IMR-90 (cell line): ENCODE results near the gene UBXN2A.

Experiments
- BHLHE40 ChIP-seq: fragments of 150-350 bp; IDR thresholded peaks from 2 replicates; pipeline ENCODE4 v1.6.1; 2016; ENCODE audit warnings: mild to moderate bottlenecking, low read depth, low read length
- CEBPB ChIP-seq: IDR thresholded peaks from 2 replicates; pipeline ENCODE4 v1.6.1; 2012; ENCODE audit warnings: low read depth, low read length, improper control_type of control experiment
- CTCF ChIP-seq: conservative IDR thresholded peaks from 2 replicates; pipeline ENCODE4 v1.5.1; 2012; ENCODE audit warnings: mild to moderate bottlenecking, low read depth, low read length, improper control_type of control experiment
- FOS ChIP-seq: fragments of 150-350 bp; IDR thresholded peaks from 2 replicates; pipeline ENCODE4 v1.6.1; 2016; ENCODE audit warnings: low read depth, low read length
- MAFK ChIP-seq: IDR thresholded peaks from 2 replicates; pipeline ENCODE4 v1.6.1; 2012; ENCODE audit warnings: low read depth, low read length, improper control_type of control experiment
- NFE2L2 ChIP-seq: fragments of 150-350 bp; IDR thresholded peaks from 2 replicates; pipeline ENCODE4 v1.6.1; 2016; ENCODE audit warnings: low read depth, mild to moderate bottlenecking, low read length
- POLR2A ChIP-seq: IDR thresholded peaks from 2 replicates; pipeline ENCODE4 v1.6.1; 2012; ENCODE audit warnings: mild to moderate bottlenecking, low read depth, low read length
- RAD21 ChIP-seq: IDR thresholded peaks from 2 replicates; pipeline ENCODE4 v1.6.1; 2012; ENCODE audit warnings: low read length, improper control_type of control experiment
- SMC3 ChIP-seq: fragments of 150-350 bp; IDR thresholded peaks from 2 replicates; pipeline ENCODE4 v1.6.1; 2016; ENCODE audit warnings: low read depth, mild to moderate bottlenecking, antibody characterized with exemption, low read length, moderate library complexity
- USF2 ChIP-seq: fragments of 150-350 bp; IDR thresholded peaks from 2 replicates; pipeline ENCODE4 v1.6.1; 2017; ENCODE audit warnings: mild to moderate bottlenecking, antibody characterized with exemption, low read length, low read depth

GRCh38 chr2:23947350-23947749 lies 7.1 kb downstream of the UBXN2A start:
- no peak for TF ChIP-seq CTCF
- no peak for TF ChIP-seq POLR2A
- no peak for TF ChIP-seq CEBPB
- TF ChIP-seq SMC3 = no peak
- no peak for TF ChIP-seq FOS
- TF ChIP-seq MAFK = no peak
- TF ChIP-seq BHLHE40 = no peak
- TF ChIP-seq RAD21 = no peak
- TF ChIP-seq NFE2L2 = no peak
- no peak for TF ChIP-seq USF2
